UCSD-AML1 (cell line): ENCODE results near the gene ANKRD22.
"Not testable (repeated sequence)": the region's sequence is repeated elsewhere in the genome, so short reads cannot be mapped to it uniquely, and the experiment has no call there.

Experiments
- DNase-seq: peaks from one replicate; lab custom pipeline; 2025; ENCODE audit not compliant: unreplicated experiment; lab: John Stamatoyannopoulos, UW

ANKRD22 gene

DNA sequence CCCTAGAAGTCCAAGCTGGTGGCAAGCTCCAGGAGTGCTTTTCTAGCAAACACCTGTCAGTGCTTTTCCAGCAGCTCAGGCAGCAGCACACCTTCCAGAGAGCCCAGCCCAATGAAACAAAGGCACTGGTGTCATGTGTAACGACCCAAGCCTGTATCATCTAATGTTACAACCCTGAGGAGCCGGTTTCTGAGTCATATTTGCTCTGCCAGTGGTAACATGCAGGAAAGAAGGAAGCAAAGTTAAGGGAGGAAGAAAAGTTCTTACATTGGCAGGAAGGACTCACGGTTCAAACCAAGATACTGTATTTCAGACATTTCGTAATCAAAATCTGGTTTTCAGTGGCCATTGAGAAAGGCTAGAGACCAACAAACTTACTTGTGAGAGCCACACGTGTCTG lies at the start of gene ANKRD22:
Gene ANKRD22 (minus strand): TSS at position 139 of the 400 bp plus-strand sequence. CDS start 237 bp downstream, outside the sequence.
- no peak for DNase-seq

DNA sequence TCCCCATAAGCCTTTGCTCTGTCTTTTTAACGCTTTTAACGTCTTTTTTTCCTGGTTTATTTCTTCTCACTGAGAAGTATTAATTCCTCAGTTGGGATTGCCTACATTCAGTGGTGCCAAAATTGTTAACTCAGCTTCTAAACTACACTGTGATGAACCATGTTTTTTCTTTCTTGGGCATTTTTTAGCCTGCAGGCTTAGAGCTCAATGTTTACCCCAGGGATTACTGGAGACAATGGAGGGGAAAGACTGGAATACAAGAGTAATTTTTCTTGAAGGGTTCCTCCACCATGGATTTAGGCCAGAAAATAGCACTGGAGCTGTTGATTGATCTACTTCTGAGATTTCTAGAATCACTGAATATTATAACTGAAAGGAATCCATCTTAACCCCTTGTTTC lies 48.2 kb upstream of the ANKRD22 start:
- no peak for DNase-seq

DNA sequence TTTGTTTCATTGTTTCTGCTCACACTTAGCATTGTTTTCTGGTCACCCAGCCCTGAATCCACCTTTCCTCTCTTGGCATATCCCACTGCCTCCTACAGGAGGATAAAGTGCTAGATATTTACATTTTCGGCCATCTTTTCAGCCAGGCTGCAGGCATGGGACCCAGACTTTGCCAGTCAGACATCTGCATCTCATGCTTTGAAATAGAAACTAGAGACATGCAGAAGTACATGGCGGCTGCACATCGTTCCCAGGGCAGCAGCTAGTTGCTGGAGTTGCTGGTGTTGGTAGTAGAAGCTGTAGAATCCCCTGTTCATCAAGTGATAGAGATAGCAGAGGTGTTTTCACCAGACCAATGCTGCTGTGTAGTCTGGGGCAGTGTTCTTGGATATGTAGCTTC lies 47.1 kb upstream of the ANKRD22 start:
- no peak for DNase-seq

DNA sequence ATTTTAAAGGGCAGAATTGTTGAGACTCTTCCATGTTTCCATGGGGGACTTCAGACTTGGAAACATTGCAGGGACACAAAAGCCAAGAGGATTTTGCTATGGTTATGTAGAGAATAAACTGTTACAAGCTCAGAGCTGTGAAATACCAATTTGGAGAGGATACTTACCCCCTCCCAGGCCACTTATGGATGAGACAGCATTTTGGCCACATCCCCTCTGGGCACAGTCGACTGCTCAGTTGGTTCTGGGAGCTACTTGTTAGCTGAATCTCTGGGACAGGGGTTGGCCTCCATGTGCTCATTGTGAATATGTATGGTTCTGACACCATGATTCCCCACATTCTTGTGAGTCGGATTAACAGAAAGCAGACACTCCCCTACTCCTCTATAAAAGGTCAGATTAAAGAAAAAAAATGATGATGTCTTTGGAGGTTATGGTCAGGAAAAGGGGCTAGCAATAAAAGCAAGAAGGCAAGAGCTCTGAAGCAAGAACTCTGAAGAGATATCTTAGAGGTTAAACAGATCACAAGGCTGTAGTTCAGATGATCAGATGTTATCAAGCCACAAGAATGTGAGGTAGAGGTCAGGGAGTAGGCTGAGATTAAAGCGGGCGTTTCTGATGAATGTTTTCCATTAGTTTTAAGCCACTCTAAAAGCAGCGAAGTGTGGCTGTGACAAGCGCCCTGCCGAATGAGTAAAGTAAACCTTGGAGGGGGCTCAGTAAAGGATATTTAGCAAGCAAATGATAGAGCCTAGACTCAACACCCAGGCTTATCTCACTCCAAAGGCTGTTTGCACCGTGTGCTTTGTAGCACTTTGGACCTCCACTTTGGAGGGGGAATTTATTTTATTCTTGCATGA lies 45.6 kb upstream of the ANKRD22 start:
- DNase-seq = no peak

DNA sequence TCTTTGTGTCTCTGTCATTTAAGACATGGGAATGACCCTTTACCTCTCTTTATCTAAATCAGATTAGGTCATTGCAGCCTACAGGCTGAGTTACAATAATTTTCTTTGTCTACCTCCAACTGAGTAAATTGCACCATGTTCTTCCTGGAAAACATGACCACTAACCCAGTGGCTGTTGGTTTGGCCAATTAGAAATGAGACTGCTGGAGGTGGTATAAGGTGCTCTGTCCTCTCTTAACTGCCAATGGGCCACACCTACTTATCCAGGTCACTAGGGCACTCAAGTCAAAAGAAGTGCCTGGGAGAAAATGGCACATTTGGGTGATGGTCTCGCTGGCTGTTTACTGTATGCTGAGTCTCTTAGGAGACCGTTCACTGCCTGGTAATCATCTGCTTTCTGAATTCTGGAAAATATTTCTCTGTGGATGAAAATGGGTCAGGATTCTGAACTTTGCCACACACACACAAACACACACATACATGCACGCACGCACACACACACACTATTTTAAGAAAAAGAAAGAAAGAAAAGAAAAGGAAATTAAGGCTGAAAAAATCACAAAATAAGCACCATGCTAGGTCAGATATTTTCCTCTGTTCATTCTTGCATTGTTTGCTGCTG lies 44.8 kb upstream of the ANKRD22 start:
- DNase-seq = no peak

DNA sequence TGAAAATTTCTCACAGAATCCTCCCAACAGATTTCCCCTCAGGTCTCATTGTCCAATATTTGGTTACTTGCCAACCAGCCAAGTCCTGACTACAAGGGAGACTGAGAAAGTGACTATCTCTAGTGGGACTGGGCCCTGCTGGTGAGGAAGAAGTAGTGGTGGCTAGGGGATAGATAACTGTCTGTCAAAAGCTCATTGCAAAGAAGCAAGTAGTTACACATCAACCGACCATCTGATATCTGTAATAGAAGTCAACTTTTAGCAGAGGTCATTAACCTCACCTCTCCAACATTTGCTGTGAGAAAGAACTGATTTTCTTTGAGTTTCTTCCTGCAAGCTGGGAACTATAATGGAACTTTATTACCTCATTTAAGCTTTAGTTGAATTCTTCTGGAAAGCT lies 43.6 kb upstream of the ANKRD22 start:
- DNase-seq = no peak

DNA sequence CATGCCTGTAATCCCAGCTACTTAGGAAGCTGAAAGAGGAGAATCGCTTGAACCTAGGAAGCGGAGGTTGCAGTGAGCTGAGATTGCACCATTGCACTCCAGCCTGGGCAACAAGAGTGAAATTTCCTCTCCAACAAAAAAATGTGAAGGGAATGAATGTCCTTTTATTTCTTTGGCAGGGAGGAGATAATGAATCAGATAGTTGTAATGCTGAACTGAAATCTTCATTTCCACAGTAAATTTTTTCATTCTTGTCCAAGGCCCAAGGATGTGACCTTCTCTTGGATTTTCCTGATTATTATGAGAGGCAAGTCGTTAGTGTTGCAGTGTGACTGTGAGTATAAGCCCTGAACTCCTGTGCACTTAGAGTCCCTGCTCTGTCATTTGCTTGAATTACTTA lies 42.0 kb upstream of the ANKRD22 start:
- no peak for DNase-seq

DNA sequence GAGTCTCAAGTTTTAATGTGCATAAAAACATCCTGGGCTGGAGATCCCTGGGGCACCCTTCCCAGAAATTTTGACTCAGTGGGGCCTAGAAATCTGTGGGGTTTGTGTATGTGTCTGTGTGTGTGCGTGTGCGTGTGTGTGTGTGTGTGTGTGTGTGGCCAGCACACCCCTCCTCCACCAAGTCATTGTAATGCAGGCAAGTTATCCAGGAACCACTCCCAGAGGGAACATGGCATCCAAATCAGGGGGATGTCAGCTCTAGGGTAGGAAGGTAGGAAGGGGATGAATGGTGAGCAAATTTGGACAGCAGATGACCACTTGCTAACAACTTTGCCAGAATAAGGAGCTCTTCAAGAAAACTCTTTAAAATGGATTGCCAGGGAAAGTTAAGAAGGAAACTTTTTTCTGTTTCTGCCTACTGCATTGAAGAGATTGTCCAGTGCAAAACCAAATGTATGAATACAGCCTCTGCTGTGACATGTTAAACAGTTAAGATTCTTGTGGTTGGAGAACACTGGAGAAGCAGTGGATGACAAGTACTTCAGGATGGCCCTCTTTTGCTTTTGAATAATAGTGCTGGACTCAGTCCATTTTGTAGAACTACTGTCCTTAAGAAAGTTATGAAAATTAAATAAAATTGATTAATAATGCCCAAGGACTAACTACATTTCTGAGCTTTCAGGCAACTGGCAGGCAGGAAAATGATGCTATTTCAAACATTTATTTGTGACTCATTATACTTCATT lies 40.8 kb upstream of the ANKRD22 start:
- no peak for DNase-seq

DNA sequence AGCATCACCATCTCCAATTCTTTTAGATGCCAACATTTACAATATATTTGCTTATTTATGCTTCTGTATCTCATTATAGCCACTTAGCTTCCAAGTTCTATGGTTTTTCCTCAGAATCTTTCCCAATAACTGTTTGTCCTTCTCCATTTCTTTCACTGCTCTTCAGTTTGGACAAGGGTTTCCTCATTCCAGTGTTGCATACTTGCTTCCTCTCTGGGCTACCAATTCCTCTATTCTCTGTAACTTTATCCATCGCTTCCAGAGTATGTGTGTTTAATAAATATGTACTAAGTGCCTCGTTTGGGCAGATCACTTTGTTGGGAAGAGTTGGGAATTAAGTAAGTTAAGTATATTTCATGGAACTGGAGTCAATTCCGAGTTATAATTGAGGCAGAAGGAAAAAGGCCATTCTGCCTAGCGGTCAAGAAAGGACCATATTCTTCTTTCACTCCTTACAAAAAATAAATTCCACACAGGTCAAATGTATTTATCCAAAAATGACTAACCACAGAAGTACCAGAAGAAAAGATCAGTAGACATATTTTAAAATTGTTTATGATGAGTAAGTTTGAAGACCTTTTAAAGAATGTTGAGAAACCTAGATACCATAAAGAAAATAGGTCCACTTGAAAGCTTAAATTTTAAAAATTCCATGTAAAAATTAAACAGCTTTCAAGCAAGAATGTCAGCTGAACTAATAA lies 39.2 kb upstream of the ANKRD22 start:
- DNase-seq = no peak

DNA sequence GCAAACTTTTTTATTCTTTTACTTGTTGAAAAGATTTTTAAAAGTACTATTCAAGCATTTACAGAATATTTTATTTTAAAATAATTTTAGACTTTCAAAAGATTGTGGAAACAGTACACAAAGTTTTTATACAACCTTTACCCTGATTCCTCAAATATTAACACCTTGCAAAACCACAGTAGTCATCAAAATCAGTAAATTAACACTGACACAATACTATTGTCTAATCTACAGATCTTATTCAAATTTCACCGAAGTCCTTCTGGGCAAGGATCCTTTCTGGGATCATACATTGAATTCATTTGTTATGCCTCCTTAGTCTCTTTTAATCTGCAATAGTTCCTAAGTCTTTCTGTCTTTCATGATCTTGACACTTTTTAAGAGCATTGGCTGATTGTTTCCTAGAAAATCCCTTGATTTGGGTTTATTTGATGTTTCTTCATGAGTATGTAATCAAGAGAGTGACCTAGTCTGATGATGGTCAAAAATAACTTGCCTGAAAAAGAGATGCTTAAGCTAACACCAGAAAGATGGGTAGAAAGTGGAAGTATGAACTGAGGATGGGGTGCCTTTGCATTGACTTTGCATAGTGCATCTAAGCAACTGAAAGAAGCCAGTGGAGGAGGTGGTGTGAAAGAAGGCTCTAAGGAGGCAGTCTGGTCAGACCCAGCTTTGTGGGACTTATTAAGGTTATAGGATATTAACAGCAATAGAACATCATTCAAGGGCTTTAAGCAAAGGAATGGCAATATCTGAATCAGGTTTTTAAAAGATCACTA lies 38.1 kb upstream of the ANKRD22 start:
- DNase-seq = no peak

DNA sequence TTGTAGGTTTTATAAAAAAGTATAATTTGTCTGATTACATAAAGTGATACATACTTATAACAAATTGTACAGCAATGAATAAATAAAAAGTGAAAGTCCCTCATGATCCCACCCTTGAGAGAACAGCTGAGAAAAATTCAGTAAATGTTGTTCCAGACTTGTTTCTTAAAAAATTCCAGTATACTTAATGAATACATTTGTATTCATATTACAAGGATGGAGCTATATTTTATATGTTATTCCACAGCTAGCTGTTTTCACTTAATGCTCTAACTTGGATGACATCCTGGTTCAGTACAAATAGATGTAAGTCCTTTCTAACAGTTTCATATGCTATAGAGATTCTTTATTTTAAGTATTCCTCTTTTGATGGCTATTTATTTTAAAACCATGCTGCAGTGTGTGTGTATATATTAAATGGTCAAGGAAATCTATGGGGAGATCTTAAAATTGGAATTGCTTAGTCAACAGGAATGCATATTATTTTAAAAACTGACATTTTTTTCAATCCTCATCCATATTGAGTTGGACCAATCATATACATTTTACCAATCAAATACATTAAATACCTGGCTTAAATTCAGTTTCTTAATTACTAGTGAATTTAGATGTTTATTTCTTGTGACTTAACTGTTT lies 37.3 kb upstream of the ANKRD22 start:
- DNase-seq = no peak

DNA sequence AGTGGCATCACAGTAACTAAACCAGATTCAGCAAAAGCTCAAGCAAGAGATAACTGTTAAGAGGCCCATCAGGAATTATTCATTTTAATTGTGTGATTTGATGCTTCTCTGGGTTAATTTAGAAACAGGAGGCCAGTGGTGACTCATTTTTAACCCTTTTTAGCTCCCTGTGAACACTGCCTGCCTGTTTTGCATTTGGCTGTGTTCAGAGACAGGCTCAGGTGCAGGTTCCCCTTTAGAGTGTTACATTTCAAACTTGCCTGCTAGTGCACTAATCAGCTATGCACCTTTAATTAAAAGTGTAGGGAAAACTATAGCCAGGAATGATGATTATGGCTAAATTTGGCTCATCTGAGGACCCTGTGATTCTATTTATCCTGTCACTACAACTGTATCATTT lies 34.9 kb upstream of the ANKRD22 start:
- no peak for DNase-seq

DNA sequence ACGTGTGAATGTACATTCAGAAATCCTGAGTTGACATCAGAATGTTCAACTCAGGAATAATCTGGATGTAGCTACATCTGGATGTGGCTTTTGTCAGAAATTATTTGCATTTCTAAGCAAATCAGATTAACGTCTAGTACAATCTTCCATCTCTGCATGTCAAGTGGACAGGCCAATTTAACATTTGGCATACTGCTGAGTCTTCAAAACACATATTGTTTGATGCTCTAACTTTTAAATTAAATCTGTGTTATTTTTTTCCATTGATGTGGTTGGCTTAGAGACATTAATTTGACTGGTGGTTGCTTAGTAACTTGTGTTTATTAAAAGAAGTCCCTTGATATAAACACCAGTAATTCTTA lies 31.8 kb upstream of the ANKRD22 start:
- no peak for DNase-seq

DNA sequence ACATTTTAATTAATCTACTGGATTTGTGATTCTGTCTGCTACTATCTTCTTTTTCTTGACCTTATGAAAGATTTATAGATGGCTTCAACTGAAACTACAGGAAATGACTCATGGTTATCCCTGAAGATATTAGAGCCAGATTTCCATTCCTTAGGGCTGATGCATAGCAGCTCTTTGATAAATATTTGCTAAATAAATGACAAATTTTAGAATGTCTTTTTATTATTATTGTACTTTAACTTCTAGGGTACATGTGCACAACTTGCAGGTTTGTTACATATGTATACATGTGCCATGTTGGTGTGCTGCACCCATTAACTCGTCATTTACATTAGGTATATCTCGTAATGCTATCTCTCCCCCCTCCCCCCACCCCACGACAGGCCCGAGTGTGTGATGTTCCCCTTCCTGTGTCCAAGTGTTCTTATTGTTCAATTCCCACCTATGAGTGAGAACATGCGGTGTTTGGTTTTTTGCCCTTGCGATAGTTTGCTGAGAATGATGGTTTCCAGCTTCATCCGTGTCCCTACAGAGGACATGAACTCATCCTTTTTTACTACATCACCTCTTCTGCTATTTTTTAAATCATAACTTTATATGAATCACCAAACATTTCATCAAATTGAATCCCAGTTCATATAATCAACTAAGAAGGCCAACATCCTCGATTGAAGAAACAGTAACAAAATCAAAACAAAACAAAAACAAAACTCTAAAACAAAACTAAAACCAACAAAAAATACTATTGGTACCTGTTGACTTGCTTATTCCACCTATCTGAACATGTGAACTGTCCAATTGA lies 31.2 kb upstream of the ANKRD22 start:
- not testable (repeated sequence) for DNase-seq

DNA sequence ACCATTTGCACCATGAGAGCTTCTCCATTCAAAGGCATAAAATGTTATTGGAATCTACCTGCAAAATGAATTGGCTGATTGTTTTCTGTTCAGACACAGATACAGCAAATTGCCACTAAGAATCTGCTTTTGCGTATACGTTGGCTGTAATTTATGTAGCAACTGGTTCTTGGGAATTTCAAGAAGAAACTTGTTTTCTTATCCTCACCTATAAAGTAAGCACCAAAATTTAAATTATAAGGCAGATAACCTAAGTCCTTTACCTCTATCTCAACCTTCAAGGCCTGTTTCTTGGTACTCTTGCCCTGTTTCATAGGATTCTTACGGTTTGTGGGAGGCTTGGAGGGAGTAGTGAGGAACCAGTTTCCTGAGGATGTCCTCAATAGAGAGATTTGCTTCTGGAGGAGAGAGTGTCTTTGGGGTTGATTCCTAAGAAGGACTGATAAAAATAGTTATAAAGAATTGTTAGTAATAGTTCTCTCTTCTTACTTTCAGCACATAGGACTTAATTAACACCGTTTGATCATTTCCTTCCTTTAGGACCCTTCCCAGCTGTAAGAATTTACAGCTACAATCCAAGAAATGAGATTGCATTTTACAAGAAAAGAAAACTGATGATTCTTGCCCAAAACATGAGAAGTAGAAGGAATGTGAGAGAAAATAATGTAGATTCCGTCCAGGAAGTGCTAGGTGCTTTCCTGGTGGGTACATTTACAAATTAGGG lies 30.4 kb upstream of the ANKRD22 start:
- no peak for DNase-seq

DNA sequence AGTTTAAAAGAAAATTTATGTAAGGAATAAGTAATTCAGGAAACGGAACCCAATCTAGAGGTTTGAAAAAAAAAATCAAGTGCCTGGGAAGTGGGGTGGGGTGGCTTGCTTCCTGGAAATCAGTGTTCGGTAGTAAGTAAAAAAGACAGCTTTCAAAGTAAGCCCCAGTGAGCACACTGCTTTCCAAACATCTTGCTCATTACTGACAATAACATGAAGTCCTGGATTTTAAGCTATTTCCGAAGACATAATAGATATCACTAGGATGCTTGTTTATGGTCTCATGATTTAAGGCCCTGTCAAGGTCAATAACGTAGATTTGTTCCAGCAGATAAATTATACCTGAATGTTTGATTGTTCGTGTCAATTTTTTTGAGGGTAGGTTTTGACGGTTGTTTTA lies 29.7 kb upstream of the ANKRD22 start:
- no peak for DNase-seq

DNA sequence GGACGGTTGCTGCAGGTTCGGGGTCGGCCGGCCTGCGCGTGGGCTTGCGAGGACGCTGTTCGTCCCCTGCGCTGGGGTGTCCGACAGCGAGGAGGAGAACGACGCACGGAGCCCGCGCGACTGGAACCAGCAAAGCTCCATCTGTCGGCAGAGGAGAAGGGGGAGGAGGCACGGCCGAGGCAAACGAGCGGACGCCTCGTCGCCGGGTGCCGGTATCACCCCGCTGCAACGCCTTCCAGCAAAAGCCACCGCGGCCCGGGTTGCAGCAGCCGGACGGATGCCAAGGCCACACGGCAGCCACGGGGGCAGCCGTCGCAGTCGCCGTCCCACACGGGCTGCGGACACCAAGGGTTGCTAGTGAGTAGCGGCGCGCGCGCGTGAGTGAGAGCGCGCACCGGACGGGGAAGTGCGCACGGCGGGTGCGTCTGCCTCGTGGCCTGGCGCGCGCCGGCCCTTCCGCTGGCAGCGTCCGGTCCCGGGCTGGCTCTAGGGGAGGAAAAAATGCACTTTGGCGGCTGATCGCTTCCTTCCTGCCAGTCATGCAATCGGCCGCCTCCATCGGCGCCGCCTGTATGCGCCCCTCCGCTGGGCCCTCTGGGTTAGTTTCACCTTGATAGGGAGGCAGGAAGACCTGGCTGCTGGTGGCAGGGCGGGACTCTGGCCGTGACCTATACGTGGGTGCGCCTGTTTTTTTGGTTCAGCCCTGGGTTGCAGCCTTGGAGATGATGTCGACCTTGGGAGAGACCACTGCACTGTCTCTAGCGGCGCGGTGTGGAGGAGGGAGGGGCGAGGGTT lies 28.8 kb upstream of the ANKRD22 start:
- peak; percentile 67 for DNase-seq
